ENCODE data around the gene NUMB.
A peak's percentile ranks its signal among the peaks of the same experiment; 100 is the strongest.

Gene NUMB

GRCh38 chr14:73460691-73461127 is 2.4 kb upstream of the NUMB start:
- Histone ChIP-seq H3K27me3 (ENCODE audit: low read depth, low read length) (peaks cover 29% of the 10 kb centered on the region), H3K4me1 (ENCODE audit: low read length) (peaks cover 31% of the 10 kb centered on the region), H3K9me3 (ENCODE audit: insufficient read depth, low read length) (no peaks in the 10 kb centered on the region), H3K9ac (ENCODE audit: low read length) (no peak overlapping the region), H3K4me3 (ENCODE audit: low read length) (no peak overlapping the region), H3K4me2 (ENCODE audit: low read length) (no peak overlapping the region), H4K20me1 (ENCODE audit: insufficient read depth, low read length) (peaks cover 12% of the 10 kb centered on the region), H3K36me3 (replicated peaks; ENCODE audit: low read depth, low read length) (no peaks in the 10 kb centered on the region), H2AFZ (ENCODE audit: low read depth, low read length) (no peak overlapping the region), H3K79me2 (ENCODE audit: low read length) (peaks cover 19% of the 10 kb centered on the region), H3K27ac (ENCODE audit: low read length) (no peak overlapping the region)
- no peak for TF ChIP-seq EZH2phosphoT487 (IDR thresholded peaks at IDR 0.05; ENCODE audit: low read depth)

GRCh38 chr14:73459959-73460358 is 1.6 kb upstream of the NUMB start:
- H3K9ac ChIP-seq (ENCODE audit: low read length) = no peak overlapping the region
- no peak overlapping the region for H3K27ac ChIP-seq (ENCODE audit: low read length)
- H3K36me3 ChIP-seq (replicated peaks; ENCODE audit: low read depth, low read length) = no peaks in the 10 kb centered on the region
- peaks cover 21% of the 10 kb centered on the region for H3K79me2 ChIP-seq (ENCODE audit: low read length)
- H2AFZ ChIP-seq (ENCODE audit: low read depth, low read length) = no peak overlapping the region
- H3K4me1 ChIP-seq (ENCODE audit: low read length) = peaks cover 34% of the 10 kb centered on the region
- no peak overlapping the region for H3K4me2 ChIP-seq (ENCODE audit: low read length)
- no peak overlapping the region for H3K4me3 ChIP-seq (ENCODE audit: low read length)
- no peak for TF ChIP-seq CTCF (IDR thresholded peaks at IDR 0.05; ENCODE audit: low read depth, low read length)
- peaks cover 29% of the 10 kb centered on the region for H3K27me3 ChIP-seq (ENCODE audit: low read depth, low read length)
- peaks cover 19% of the 10 kb centered on the region for H4K20me1 ChIP-seq (ENCODE audit: insufficient read depth, low read length)
- no peaks in the 10 kb centered on the region for H3K9me3 ChIP-seq (ENCODE audit: insufficient read depth, low read length)

DNA sequence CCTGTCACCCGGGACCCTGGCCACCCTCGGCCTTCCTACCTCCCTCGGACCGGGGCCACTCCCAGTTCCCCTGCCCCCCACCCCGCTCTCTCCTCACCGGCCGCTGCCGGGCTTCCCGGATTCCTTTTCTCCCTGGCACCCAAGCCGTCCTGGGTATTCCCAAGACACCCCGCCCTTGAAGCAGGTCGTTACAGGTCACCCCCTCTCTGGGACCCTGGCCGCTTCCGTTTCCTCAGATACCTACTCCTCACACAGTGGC is 493 bp downstream of the NUMB start:
- Histone ChIP-seq H3K79me2 (ENCODE audit: low read length) (peaks cover 21% of the 10 kb centered on the region), H3K9ac (ENCODE audit: low read length) (peak overlapping the region; percentile 89), H4K20me1 (ENCODE audit: insufficient read depth, low read length) (peaks cover 25% of the 10 kb centered on the region), H3K27ac (ENCODE audit: low read length) (peak overlapping the region; percentile 40), H3K36me3 (replicated peaks; ENCODE audit: low read depth, low read length) (no peaks in the 10 kb centered on the region), H3K4me3 (ENCODE audit: low read length) (peak overlapping the region; percentile 94), H3K9me3 (ENCODE audit: insufficient read depth, low read length) (no peaks in the 10 kb centered on the region), H3K4me1 (ENCODE audit: low read length) (peaks cover 27% of the 10 kb centered on the region), H2AFZ (ENCODE audit: low read depth, low read length) (0 out of 2 replicates have a peak overlapping the region, but pooled peaks have one; percentile 56), H3K27me3 (ENCODE audit: low read depth, low read length) (peaks cover 20% of the 10 kb centered on the region), H3K4me2 (ENCODE audit: low read length) (peak overlapping the region; percentile 69)
- TF ChIP-seq CTCF (IDR thresholded peaks at IDR 0.05; ENCODE audit: low read depth, low read length) (no peak), EZH2phosphoT487 (IDR thresholded peaks at IDR 0.05; ENCODE audit: low read depth) (no peak)

GRCh38 chr14:73457041-73457923 is 1.1 kb downstream of the NUMB start:
- H3K4me1 ChIP-seq (ENCODE audit: low read length) = peaks cover 33% of the 10 kb centered on the region
- no peak overlapping the region for H3K27ac ChIP-seq (ENCODE audit: low read length)
- peak overlapping the region; percentile 69 for H3K4me2 ChIP-seq (ENCODE audit: low read length)
- no peaks in the 10 kb centered on the region for H3K36me3 ChIP-seq (replicated peaks; ENCODE audit: low read depth, low read length)
- H4K20me1 ChIP-seq (ENCODE audit: insufficient read depth, low read length) = peaks cover 31% of the 10 kb centered on the region
- no peak overlapping the region for H2AFZ ChIP-seq (ENCODE audit: low read depth, low read length)
- H3K27me3 ChIP-seq (ENCODE audit: low read depth, low read length) = peaks cover 16% of the 10 kb centered on the region
- H3K9ac ChIP-seq (ENCODE audit: low read length) = peak overlapping the region; percentile 89
- peak overlapping the region; percentile 94 for H3K4me3 ChIP-seq (ENCODE audit: low read length)
- TF ChIP-seq EZH2phosphoT487 (IDR thresholded peaks at IDR 0.05; ENCODE audit: low read depth) = no peak
- TF ChIP-seq CTCF (IDR thresholded peaks at IDR 0.05; ENCODE audit: low read depth, low read length) = no peak
- H3K79me2 ChIP-seq (ENCODE audit: low read length) = peaks cover 27% of the 10 kb centered on the region
- no peaks in the 10 kb centered on the region for H3K9me3 ChIP-seq (ENCODE audit: insufficient read depth, low read length)

Measured in OCI-LY3 (cell line).